ENCODE results near the gene COPZ1. TPM values are rescaled to one million over a fixed set of nuclear protein-coding genes. Genes with fewer than 3 reads are reported as not detected.
"Not testable (repeated sequence)": the region's sequence is repeated elsewhere in the genome, so short reads cannot be mapped to it uniquely, and the experiment has no call there.

Gene COPZ1
- polyA plus RNA-seq, 4 donors, result 114 to 211 (median 138) TPM

DNA sequence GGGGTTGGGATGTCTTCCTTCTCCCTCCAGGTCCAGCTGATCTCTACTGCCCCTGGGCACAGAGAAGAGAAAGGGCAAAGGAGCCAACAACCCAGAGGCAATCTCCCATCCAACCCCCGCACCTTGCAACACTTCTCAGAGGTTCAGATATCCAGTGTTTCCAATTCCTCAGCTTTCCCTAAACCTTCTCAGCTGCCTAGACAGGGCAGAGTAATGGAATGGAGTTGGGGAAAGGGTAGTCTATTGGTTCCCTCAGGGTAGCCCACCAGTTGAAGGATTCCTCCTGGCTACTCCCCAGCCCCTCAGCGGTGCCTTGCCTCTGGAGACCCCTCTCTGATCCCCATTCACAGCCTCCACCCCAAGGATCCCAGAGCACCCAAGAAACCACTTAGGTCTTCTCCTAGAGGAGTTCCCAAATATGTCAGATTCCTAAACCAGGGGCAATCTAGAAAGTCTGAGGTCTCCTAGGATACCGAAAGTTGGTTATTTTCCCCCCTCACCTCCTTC lies 24.7 kb upstream of the COPZ1 start:
- Histone ChIP-seq H3K36me3 (ENCODE audit: control insufficient read depth in 3 of 3, insufficient read depth in 2 of 3, low read depth in 1 of 3, low read length in 3 of 3) (no peaks in the 10 kb centered on the region), H3K27me3 (ENCODE audit: control insufficient read depth in 3 of 3, insufficient read depth in 3 of 3, low read length in 3 of 3) (peaks cover 0 to 16% (median 12%) of the 10 kb centered on the region in 3 donors), H3K27ac (ENCODE audit: low read depth in 1 of 3, low read length in 2 of 3) (no peak overlapping the region), H3K4me3 (ENCODE audit: low read depth in 1 of 3, low read length in 3 of 3) (no peak overlapping the region), H3K4me1 (ENCODE audit: control insufficient read depth in 3 of 3, insufficient read depth in 2 of 3, low read depth in 1 of 3, low read length in 2 of 3) (peaks cover 0 to 30% (median 7%) of the 10 kb centered on the region in 3 donors), H3K9me3 (ENCODE audit: control insufficient read depth in 2 of 2, insufficient read depth in 1 of 2, low read depth in 1 of 2, low read length in 1 of 2) (no peaks in the 10 kb centered on the region)
- WGBS, 3 donors, result 32 to 56% (median 37%) methylated on average over 3 of the region's 3 CpGs
- FAIRE-seq, result no peak
- no peak for DNase-seq

DNA sequence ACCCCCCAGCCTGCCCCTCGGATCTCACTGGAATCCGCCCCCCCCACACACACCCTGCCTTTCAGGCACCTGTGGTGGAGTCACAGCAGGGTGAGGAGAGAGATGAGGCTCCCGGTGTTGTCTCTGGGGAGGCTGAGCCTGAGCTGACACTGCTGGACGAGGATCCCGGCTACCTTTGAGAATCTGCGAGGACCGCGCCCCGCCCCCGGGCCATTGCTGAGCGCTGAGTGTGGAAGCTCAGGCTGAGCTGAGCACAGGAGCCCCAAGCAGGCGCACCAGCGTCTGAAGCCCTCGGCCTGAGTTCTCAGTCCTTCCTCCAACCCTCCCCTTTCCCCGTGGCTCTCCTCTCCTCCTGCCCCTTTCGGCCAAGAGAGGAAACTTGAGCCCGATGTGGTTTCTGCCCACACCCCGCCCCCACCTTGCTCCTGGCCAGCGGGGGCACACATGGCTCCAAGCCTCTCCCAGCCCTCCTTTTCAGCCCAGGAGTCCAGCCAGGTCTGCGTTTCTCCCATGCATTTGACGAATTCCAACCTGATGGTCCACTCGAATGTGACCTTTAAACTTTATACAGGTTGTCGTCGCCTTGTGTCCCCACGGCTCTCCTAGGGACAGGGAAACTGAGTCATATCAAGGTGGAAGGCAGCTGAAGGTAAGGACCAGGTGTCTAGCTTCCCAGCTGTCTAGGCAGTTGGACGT lies 24.1 kb upstream of the COPZ1 start, which contains the start of gene NFE2:
Gene NFE2 (minus strand): TSS at position 284 of the 696 bp plus-strand sequence. CDS start 5,767 bp downstream, outside the sequence.
- WGBS, 3 donors, result 2 to 5% (median 4%) methylated on average over 26 of the region's 26 CpGs
- FAIRE-seq, result no peak

DNA sequence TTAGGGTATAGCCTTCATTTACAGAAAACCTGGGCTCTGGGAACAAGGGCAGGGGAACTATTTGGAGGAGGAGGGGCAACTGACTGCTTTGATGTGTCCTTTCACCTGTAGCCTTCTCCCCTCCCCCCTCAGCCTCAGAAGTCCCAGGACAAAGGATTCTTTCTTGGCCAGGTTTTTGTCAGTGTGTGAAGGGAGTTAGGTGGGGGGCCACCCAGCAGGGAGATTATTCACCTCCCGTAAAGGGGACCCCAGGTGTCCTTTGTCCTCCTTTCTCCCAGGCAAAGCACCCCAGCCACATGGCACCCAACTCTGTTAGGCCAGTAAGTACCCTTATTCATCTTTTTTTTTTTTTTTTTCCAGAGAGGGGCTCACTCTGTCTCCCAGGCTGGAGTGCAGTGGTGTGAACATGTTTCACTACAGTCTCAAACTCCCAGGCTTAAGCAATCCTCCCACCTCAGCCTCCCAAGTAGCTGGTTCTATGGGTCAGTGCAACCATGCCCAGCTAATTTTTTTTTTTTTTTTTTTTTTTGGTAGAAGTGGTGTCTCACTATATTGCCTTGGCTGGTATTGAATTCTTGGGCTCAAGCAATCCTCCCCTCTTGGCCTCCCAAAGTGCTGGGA lies 23.4 kb upstream of the COPZ1 start:
- no peak overlapping the region for H3K4me3 ChIP-seq (ENCODE audit: low read depth in 1 of 3, low read length in 3 of 3)
- DNase-seq (no peak), FAIRE-seq (no peak)

More for the DNA sequence above, 24.1 kb upstream of the COPZ1 start, which contains the start of gene NFE2:
- Histone ChIP-seq H3K36me3 (ENCODE audit: control insufficient read depth in 3 of 3, insufficient read depth in 2 of 3, low read depth in 1 of 3, low read length in 3 of 3) (no peaks in the 10 kb centered on the region), H3K27me3 (ENCODE audit: control insufficient read depth in 3 of 3, insufficient read depth in 3 of 3, low read length in 3 of 3) (peaks cover 0 to 16% (median 12%) of the 10 kb centered on the region in 3 donors), H3K9me3 (ENCODE audit: control insufficient read depth in 2 of 2, insufficient read depth in 1 of 2, low read depth in 1 of 2, low read length in 1 of 2) (no peaks in the 10 kb centered on the region), H3K4me3 (ENCODE audit: low read depth in 1 of 3, low read length in 3 of 3) (peak within 1 kb of the TSS in 1 of 3 donors; percentile 8), H3K4me1 (ENCODE audit: control insufficient read depth in 3 of 3, insufficient read depth in 2 of 3, low read depth in 1 of 3, low read length in 2 of 3) (peaks cover 0 to 28% (median 7%) of the 10 kb centered on the region in 3 donors), H3K27ac (ENCODE audit: low read depth in 1 of 3, low read length in 2 of 3) (no peak within 1 kb of the TSS)
- DNase-seq, result peak; percentile 37 to 60

DNA sequence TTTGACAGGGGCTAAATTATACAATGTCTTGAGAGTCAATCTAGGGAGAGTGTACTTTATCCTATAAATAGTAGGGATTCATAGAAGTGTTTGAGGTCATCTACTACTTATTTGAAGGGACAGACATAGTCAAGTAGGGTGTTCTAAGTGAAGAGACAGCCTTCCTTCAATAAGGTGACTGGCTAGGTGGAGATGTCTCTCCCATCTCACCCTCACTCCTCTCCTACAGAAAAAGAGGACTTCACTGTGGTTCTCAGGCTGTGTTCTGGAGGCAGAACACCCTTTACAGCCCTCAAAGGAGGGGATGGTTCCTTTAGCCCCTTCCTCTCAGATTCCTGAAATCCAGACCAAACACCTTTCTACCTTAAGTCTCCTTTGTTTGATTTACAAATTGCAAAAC lies 21.3 kb upstream of the COPZ1 start:
- no peak overlapping the region for H3K27ac ChIP-seq (ENCODE audit: low read depth in 1 of 3, low read length in 2 of 3)
- H3K9me3 ChIP-seq (ENCODE audit: control insufficient read depth in 2 of 2, insufficient read depth in 1 of 2, low read depth in 1 of 2, low read length in 1 of 2), result no peaks in the 10 kb centered on the region
- no peak overlapping the region for H3K4me3 ChIP-seq (ENCODE audit: low read depth in 1 of 3, low read length in 3 of 3)
- no peaks in the 10 kb centered on the region for H3K36me3 ChIP-seq (ENCODE audit: control insufficient read depth in 3 of 3, insufficient read depth in 2 of 3, low read depth in 1 of 3, low read length in 3 of 3)
- DNase-seq (no peak), FAIRE-seq (no peak)
- H3K4me1 ChIP-seq (ENCODE audit: control insufficient read depth in 3 of 3, insufficient read depth in 2 of 3, low read depth in 1 of 3, low read length in 2 of 3), result peaks cover 0 to 26% (median 7%) of the 10 kb centered on the region in 3 donors
- H3K27me3 ChIP-seq (ENCODE audit: control insufficient read depth in 3 of 3, insufficient read depth in 3 of 3, low read length in 3 of 3), result peaks cover 0 to 16% (median 12%) of the 10 kb centered on the region in 3 donors

More for the DNA sequence above, 23.4 kb upstream of the COPZ1 start:
- Histone ChIP-seq H3K4me1 (ENCODE audit: control insufficient read depth in 3 of 3, insufficient read depth in 2 of 3, low read depth in 1 of 3, low read length in 2 of 3) (peaks cover 0 to 21% (median 7%) of the 10 kb centered on the region in 3 donors), H3K36me3 (ENCODE audit: control insufficient read depth in 3 of 3, insufficient read depth in 2 of 3, low read depth in 1 of 3, low read length in 3 of 3) (no peaks in the 10 kb centered on the region), H3K9me3 (ENCODE audit: control insufficient read depth in 2 of 2, insufficient read depth in 1 of 2, low read depth in 1 of 2, low read length in 1 of 2) (no peaks in the 10 kb centered on the region), H3K27me3 (ENCODE audit: control insufficient read depth in 3 of 3, insufficient read depth in 3 of 3, low read length in 3 of 3) (peaks cover 0 to 16% (median 12%) of the 10 kb centered on the region in 3 donors), H3K27ac (ENCODE audit: low read depth in 1 of 3, low read length in 2 of 3) (no peak overlapping the region)
- WGBS, 3 donors, result 19 to 58% (median 53%) methylated on average over 1 of the region's 1 CpG

DNA sequence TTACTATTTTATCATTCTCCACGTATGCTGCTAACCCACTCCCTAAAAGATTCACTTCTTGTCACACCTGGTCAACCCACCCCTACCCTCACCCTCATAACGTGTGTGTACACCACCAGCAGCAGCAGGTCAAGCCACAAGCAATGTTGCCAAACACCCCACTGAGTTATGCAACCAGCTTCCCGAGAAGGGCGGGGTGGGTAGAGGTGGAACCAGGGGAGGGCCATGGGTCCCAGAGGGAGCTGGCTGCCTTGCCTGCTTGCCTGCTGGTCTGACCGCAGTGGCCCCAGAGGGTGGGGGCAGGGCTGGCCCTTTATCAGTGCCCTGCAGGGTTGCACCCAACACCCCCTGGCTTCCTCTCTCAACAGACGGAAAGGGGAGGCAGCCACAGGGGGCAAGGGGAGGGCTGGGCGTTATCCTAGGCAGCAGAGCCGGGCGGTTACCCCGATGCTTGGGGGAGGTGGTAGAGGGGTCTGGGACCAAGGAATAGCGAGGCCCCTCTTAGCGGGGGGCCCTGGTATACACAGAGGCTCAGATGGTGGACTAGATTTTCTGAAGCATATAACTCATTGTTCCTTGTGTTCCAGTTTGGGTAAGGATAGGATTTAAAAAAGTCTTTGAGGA lies 20.6 kb upstream of the COPZ1 start:
- Histone ChIP-seq H3K9me3 (ENCODE audit: control insufficient read depth in 2 of 2, insufficient read depth in 1 of 2, low read depth in 1 of 2, low read length in 1 of 2) (no peaks in the 10 kb centered on the region), H3K4me1 (ENCODE audit: control insufficient read depth in 3 of 3, insufficient read depth in 2 of 3, low read depth in 1 of 3, low read length in 2 of 3) (peaks cover 0 to 26% (median 7%) of the 10 kb centered on the region in 3 donors), H3K27ac (ENCODE audit: low read depth in 1 of 3, low read length in 2 of 3) (no peak overlapping the region), H3K27me3 (ENCODE audit: control insufficient read depth in 3 of 3, insufficient read depth in 3 of 3, low read length in 3 of 3) (peaks cover 0 to 16% (median 8%) of the 10 kb centered on the region in 3 donors), H3K36me3 (ENCODE audit: control insufficient read depth in 3 of 3, insufficient read depth in 2 of 3, low read depth in 1 of 3, low read length in 3 of 3) (no peaks in the 10 kb centered on the region), H3K4me3 (ENCODE audit: low read depth in 1 of 3, low read length in 3 of 3) (no peak overlapping the region)
- WGBS, 3 donors, result 7 to 10% (median 9%) methylated on average over 12 of the region's 12 CpGs
- DNase-seq (peak; percentile 68 to 85), FAIRE-seq (no peak)

DNA sequence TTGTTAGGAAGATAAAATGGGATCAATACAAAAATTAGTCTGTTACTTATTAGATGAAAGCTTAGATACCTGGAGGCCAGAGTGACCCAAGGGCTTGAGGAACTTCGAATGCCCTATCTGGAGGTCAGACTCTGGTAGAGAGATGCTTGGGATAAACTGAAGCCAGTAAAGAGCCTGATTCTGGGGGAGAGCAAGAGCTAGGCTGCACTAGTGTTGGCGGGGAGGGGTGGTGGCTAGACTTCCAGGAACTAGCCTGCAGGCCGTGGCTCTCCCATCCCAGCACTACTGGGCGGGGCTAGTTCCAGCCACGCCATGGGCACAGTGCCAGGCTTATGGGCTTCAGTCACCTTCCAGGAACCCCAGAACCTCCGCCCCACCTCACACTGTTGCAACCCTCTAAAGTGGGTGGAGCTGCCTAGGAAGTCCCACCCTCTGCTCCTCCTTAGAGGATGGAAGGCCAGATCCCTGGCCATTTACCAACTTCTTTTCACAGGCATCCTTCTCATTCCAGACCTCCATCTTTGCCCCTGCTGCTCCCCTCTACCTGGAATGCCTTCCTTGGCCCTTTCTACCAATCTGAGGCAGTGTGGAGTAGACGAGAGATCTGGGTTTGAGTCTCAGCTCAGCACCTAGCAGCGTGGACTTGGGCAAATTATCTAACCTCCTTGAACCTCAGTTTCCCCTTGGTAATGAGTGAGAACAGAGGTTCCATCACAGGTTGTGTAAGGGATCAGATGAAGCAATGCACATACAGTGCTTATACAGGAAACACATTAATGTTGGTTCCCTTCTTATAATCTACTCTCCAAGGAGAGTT lies 17.8 kb upstream of the COPZ1 start:
- H3K4me1 ChIP-seq (ENCODE audit: control insufficient read depth in 3 of 3, insufficient read depth in 2 of 3, low read depth in 1 of 3, low read length in 2 of 3), result peaks cover 0 to 18% (median 7%) of the 10 kb centered on the region in 3 donors
- peak; percentile 96 to 97 for DNase-seq
- no peaks in the 10 kb centered on the region for H3K9me3 ChIP-seq (ENCODE audit: control insufficient read depth in 2 of 2, insufficient read depth in 1 of 2, low read depth in 1 of 2, low read length in 1 of 2)
- H3K4me3 ChIP-seq (ENCODE audit: low read depth in 1 of 3, low read length in 3 of 3), result no peak overlapping the region
- H3K27ac ChIP-seq (ENCODE audit: low read depth in 1 of 3, low read length in 2 of 3), result peak overlapping the region in 1 of 3 donors; percentile 37
- H3K36me3 ChIP-seq (ENCODE audit: control insufficient read depth in 3 of 3, insufficient read depth in 2 of 3, low read depth in 1 of 3, low read length in 3 of 3), result no peaks in the 10 kb centered on the region
- no peak for FAIRE-seq
- peaks cover 0 to 8% (median 0%) of the 10 kb centered on the region in 3 donors for H3K27me3 ChIP-seq (ENCODE audit: control insufficient read depth in 3 of 3, insufficient read depth in 3 of 3, low read length in 3 of 3)
- WGBS, 3 donors, result 24 to 44% (median 26%) methylated on average over 8 of the region's 8 CpGs

DNA sequence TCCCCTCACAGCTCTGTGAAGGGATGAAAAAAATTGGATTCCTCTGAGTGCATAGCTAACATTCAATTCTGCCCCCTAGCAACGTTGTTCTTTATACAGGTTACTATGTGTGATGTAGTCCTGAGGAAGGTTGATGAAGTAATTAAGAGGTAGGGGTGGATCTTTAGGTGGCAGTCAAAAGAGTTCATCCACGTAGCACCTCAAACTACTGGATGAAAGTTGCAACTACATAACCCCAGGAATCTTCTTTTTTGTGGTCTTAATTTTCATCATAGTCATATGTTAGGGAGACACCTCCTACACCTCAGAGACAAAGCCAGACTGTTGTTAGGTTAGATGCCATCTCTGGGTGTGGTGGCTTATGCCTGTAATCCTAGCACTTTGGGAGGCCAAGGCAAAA lies 13.9 kb upstream of the COPZ1 start:
- Histone ChIP-seq H3K27ac (ENCODE audit: low read depth in 1 of 3, low read length in 2 of 3) (no peak overlapping the region), H3K27me3 (ENCODE audit: control insufficient read depth in 3 of 3, insufficient read depth in 3 of 3, low read length in 3 of 3) (no peaks in the 10 kb centered on the region), H3K36me3 (ENCODE audit: control insufficient read depth in 3 of 3, insufficient read depth in 2 of 3, low read depth in 1 of 3, low read length in 3 of 3) (no peaks in the 10 kb centered on the region), H3K4me3 (ENCODE audit: low read depth in 1 of 3, low read length in 3 of 3) (no peak overlapping the region), H3K9me3 (ENCODE audit: control insufficient read depth in 2 of 2, insufficient read depth in 1 of 2, low read depth in 1 of 2, low read length in 1 of 2) (no peaks in the 10 kb centered on the region), H3K4me1 (ENCODE audit: control insufficient read depth in 3 of 3, insufficient read depth in 2 of 3, low read depth in 1 of 3, low read length in 2 of 3) (peaks cover 0 to 7% (median 0%) of the 10 kb centered on the region in 3 donors)
- no peak for DNase-seq
- FAIRE-seq, result no peak
- 56 to 66% (median 65%) methylated on average over 2 of the region's 2 CpGs for WGBS, 3 donors

DNA sequence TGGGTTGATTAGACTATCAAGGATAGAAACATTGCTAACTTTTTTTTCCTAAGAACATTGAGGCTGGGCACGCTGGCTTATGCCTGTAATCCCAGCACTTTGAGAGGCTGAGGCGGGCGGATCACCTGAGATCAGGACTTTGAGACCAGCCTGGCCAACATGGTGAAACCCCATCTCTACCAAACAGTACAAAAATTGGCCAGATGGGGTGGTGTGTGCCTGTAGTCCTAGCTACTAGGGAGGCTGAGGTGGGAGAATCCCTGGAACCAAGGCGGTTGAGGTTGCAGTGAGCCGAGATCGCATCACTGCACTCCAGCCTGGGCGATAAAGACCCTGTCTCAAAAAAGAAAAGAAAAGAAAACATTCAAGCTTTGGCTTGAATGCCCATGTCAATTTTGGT lies 12.6 kb upstream of the COPZ1 start:
- H3K9me3 ChIP-seq (ENCODE audit: control insufficient read depth in 2 of 2, insufficient read depth in 1 of 2, low read depth in 1 of 2, low read length in 1 of 2); H3K27me3 ChIP-seq (ENCODE audit: control insufficient read depth in 3 of 3, insufficient read depth in 3 of 3, low read length in 3 of 3); H3K27ac ChIP-seq (ENCODE audit: low read depth in 1 of 3, low read length in 2 of 3); FAIRE-seq; DNase-seq; H3K36me3 ChIP-seq (ENCODE audit: control insufficient read depth in 3 of 3, insufficient read depth in 2 of 3, low read depth in 1 of 3, low read length in 3 of 3); H3K4me3 ChIP-seq (ENCODE audit: low read depth in 1 of 3, low read length in 3 of 3); H3K4me1 ChIP-seq (ENCODE audit: control insufficient read depth in 3 of 3, insufficient read depth in 2 of 3, low read depth in 1 of 3, low read length in 2 of 3): not testable (repeated sequence)
- WGBS, 3 donors, result 81 to 90% (median 83%) methylated on average over 7 of the region's 7 CpGs

All from small intestine (tissue), 7 donors.